ENCODE results near the gene SYCP1. TPM values are rescaled to one million over a fixed set of nuclear protein-coding genes. Genes with fewer than 3 reads are reported as not detected.

Gene SYCP1
- total RNA-seq, 1 experiment from 2014 or later = not detected

Other genes starting within 250 kb of the SYCP1 start
- gene DENND2C, start 184.8 kb upstream of the SYCP1 start, total RNA-seq (2022) = 5.8 and 6.0 TPM in 2 replicates
- not detected in 2 replicates for gene AMPD1, start 159.3 kb upstream of the SYCP1 start, total RNA-seq (2022)
- 38.9 and 41.4 TPM in 2 replicates for gene NRAS, start 138.1 kb upstream of the SYCP1 start, total RNA-seq (2022)
- 535 and 580 TPM in 2 replicates for gene CSDE1, start 96.9 kb upstream of the SYCP1 start, total RNA-seq (2022)
- gene SIKE1, start 74.2 kb upstream of the SYCP1 start, total RNA-seq (2022) = 66.2 and 74.1 TPM in 2 replicates
- not detected in 2 replicates for gene TSHB, start 175.0 kb downstream of the SYCP1 start, total RNA-seq (2022)
- gene TSPAN2, start 234.6 kb downstream of the SYCP1 start, total RNA-seq (2022) = 0.42 TPM in 1 of 2 replicates, not detected in the other